ENCODE data around the gene PTP4A1. TPM values are rescaled to one million over a fixed set of nuclear protein-coding genes. Genes with fewer than 3 reads are reported as not detected.

PTP4A1 gene
- total RNA-seq, 1 donor from 2014 or later, result 48.4 TPM

DNA sequence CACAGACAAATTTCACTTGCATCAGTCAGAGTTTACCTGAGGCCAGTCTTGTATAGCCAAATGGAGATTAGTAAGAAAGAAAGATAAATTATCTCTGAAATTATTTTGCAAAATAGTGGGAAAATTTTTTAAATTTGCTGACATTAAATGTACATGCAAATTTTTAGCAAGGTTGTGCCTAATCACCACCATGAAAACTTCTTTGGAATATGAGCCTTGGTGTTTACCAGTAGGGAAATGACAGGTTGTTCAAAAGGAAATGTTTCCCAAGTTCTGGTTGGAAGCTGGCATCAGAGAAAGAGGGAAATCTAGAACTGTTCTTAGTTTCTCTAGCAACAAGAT lies 34.4 kb upstream of the PTP4A1 start:
- TF ChIP-seq, protein P1, sequence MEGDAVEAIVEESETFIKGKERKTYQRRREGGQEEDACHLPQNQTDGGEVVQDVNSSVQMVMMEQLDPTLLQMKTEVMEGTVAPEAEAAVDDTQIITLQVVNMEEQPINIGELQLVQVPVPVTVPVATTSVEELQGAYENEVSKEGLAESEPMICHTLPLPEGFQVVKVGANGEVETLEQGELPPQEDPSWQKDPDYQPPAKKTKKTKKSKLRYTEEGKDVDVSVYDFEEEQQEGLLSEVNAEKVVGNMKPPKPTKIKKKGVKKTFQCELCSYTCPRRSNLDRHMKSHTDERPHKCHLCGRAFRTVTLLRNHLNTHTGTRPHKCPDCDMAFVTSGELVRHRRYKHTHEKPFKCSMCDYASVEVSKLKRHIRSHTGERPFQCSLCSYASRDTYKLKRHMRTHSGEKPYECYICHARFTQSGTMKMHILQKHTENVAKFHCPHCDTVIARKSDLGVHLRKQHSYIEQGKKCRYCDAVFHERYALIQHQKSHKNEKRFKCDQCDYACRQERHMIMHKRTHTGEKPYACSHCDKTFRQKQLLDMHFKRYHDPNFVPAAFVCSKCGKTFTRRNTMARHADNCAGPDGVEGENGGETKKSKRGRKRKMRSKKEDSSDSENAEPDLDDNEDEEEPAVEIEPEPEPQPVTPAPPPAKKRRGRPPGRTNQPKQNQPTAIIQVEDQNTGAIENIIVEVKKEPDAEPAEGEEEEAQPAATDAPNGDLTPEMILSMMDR (IDR thresholded peaks at IDR 0.05; ENCODE audit: insufficient read depth, low read length, poor library complexity, severe bottlenecking), result no peak
- no peak overlapping the region for H3K4me3 ChIP-seq (ENCODE audit: low read depth, low read length)
- no peak for DNase-seq (ENCODE audit: low read depth)

DNA sequence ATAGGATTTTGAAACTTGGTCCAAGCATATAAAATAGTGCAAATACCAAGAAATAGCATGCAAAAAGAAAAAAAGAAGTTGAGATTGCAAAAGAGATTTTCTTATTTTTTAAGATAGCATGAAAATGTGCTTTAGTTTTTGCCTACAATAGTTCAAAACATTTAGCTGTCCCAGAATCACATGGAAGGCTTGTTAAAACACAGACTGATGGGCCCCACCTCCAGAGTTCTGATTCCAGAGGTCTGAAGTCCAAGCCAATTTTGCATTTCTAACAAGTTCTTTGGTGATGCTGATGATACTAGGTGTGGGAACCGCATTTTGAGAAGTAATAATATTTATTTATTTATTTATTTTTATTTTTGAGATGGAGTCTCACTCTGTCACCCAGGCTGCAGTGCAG lies 33.7 kb upstream of the PTP4A1 start:
- Histone ChIP-seq H3K36me3 (ENCODE audit: control insufficient read depth, insufficient read depth, low read length) (no peaks in the 10 kb centered on the region), H3K27me3 (ENCODE audit: control insufficient read depth, insufficient read depth, low read length) (no peaks in the 10 kb centered on the region), H3K4me3 (ENCODE audit: low read depth, low read length) (no peak overlapping the region)
- DNase-seq (ENCODE audit: low read depth), result no peak
- TF ChIP-seq, protein P1 (IDR thresholded peaks at IDR 0.05; ENCODE audit: insufficient read depth, low read length, poor library complexity, severe bottlenecking), result no peak

More for the DNA sequence above, 34.4 kb upstream of the PTP4A1 start:
- H3K27me3 ChIP-seq (ENCODE audit: control insufficient read depth, insufficient read depth, low read length), result no peaks in the 10 kb centered on the region
- H3K36me3 ChIP-seq (ENCODE audit: control insufficient read depth, insufficient read depth, low read length), result no peaks in the 10 kb centered on the region

DNA sequence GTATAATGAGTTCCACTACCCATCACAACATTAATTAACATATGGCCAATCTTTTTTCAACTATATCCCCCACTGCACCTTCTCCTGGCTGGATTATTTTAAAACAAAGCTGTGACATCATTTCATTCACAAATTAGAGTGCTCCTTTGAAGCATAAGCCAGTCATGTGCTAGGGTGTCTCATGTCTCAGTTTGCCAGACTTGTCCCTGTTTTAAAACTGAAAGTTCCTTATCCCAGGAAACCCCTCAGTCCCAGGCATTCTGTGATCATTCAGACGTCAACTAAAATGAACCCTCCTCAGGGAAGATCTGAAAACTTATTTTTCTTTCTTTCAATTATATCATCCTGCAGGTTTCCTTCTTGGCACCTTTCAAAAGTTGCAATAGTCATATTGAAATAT lies 29.3 kb upstream of the PTP4A1 start:
- Histone ChIP-seq H3K36me3 (ENCODE audit: control insufficient read depth, insufficient read depth, low read length) (no peaks in the 10 kb centered on the region), H3K27me3 (ENCODE audit: control insufficient read depth, insufficient read depth, low read length) (no peaks in the 10 kb centered on the region), H3K4me3 (ENCODE audit: low read depth, low read length) (no peak overlapping the region)
- DNase-seq (ENCODE audit: low read depth), result no peak
- TF ChIP-seq, protein P1 (IDR thresholded peaks at IDR 0.05; ENCODE audit: insufficient read depth, low read length, poor library complexity, severe bottlenecking), result no peak

DNA sequence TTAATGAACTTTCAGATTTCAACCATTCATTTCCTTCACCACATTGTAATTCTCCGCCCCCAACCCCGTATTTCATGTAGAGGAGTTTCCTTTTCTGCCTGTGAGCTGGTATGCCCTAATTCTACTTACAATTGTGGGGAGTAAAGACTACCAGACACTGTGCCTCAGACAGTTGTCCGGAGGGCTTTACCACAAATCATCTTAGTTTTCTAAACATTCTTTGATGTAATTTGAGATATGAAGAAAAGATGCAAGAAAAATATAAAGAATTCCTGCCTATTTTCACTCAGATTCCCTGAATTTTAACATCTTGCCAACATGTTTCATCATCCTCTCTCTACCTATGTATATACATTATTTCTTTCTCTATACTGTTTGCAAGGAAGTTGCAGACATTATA lies 28.3 kb upstream of the PTP4A1 start:
- Histone ChIP-seq H3K4me3 (ENCODE audit: low read depth, low read length) (no peak overlapping the region), H3K36me3 (ENCODE audit: control insufficient read depth, insufficient read depth, low read length) (no peaks in the 10 kb centered on the region), H3K27me3 (ENCODE audit: control insufficient read depth, insufficient read depth, low read length) (no peaks in the 10 kb centered on the region)
- no peak for DNase-seq (ENCODE audit: low read depth)
- TF ChIP-seq, protein P1 (IDR thresholded peaks at IDR 0.05; ENCODE audit: insufficient read depth, low read length, poor library complexity, severe bottlenecking), result no peak

GRCh38 chr6:63546236-63546635 lies 26.0 kb upstream of the PTP4A1 start:
- H3K27me3 ChIP-seq (ENCODE audit: control insufficient read depth, insufficient read depth, low read length), result no peaks in the 10 kb centered on the region
- TF ChIP-seq, protein P1 (IDR thresholded peaks at IDR 0.05; ENCODE audit: insufficient read depth, low read length, poor library complexity, severe bottlenecking), result no peak
- no peaks in the 10 kb centered on the region for H3K36me3 ChIP-seq (ENCODE audit: control insufficient read depth, insufficient read depth, low read length)
- no peak for DNase-seq (ENCODE audit: low read depth)
- no peak overlapping the region for H3K4me3 ChIP-seq (ENCODE audit: low read depth, low read length)

- Histone ChIP-seq H3K27me3 (ENCODE audit: control insufficient read depth, insufficient read depth, low read length) (no peaks in the 10 kb centered on the region), H3K36me3 (ENCODE audit: control insufficient read depth, insufficient read depth, low read length) (no peaks in the 10 kb centered on the region), H3K4me3 (ENCODE audit: low read depth, low read length) (no peak overlapping the region)
- DNase-seq (ENCODE audit: low read depth), result no peak
- TF ChIP-seq, protein P1 (IDR thresholded peaks at IDR 0.05; ENCODE audit: insufficient read depth, low read length, poor library complexity, severe bottlenecking), result no peak
These were observed 25.6 kb upstream of the PTP4A1 start for GRCh38 chr6:63546697-63547096.

Data from kidney epithelial cell (primary cell).